HG03460 (cell line): ENCODE measurements around the gene DGKZ.

Experiments
- ATAC-seq: cut with Tn5 transposase; IDR thresholded peaks from one replicate; pipeline ENCODE4 v1.9.1; 2021; ENCODE audit not compliant: unreplicated experiment

The DGKZ gene

GRCh38 chr11:46343520-46343919 lies 3.7 kb upstream of the DGKZ start:
- no peak for ATAC-seq

DNA sequence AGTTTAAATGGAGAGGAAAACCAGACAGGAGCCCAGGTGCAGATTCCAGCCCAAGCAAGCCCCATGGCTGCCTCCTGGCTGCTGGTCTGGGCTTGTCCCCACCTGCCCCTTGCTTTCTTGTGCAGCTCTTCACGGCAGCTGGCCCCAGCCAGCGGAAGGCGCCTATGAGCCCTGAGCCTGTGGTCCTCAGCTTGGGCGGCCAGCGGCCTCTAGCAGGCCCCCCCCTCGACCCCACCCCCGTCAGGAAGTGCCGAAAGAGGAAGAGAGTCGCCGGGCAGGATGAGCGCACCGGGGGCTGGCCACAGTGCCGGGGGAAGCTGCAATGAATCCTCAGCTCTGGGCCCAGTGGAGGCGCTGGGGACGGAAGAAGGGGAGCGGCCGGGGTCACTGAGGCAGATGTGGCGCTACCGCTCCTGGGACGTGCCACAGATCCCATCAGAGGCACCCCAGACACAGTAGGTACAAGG lies 2.1 kb upstream of the DGKZ start:
- ATAC-seq: no peak

GRCh38 chr11:46345881-46346484 lies 1.3 kb upstream of the DGKZ start:
- ATAC-seq: no peak

GRCh38 chr11:46347637-46348311 lies 511 bp downstream of the DGKZ start:
- ATAC-seq: peak; percentile 11

GRCh38 chr11:46348566-46349401 lies 1.5 kb downstream of the DGKZ start:
- no peak for ATAC-seq

GRCh38 chr11:46350695-46351094 lies 3.4 kb downstream of the DGKZ start:
- no peak for ATAC-seq

GRCh38 chr11:46351148-46351547 lies 3.9 kb downstream of the DGKZ start:
- no peak for ATAC-seq

GRCh38 chr11:46351606-46352005 lies 4.3 kb downstream of the DGKZ start:
- no peak for ATAC-seq

- ATAC-seq: no peak
These were observed 5.0 kb downstream of the DGKZ start for GRCh38 chr11:46352063-46352841.

GRCh38 chr11:46353698-46354097 lies 6.4 kb downstream of the DGKZ start:
- no peak for ATAC-seq

DNA sequence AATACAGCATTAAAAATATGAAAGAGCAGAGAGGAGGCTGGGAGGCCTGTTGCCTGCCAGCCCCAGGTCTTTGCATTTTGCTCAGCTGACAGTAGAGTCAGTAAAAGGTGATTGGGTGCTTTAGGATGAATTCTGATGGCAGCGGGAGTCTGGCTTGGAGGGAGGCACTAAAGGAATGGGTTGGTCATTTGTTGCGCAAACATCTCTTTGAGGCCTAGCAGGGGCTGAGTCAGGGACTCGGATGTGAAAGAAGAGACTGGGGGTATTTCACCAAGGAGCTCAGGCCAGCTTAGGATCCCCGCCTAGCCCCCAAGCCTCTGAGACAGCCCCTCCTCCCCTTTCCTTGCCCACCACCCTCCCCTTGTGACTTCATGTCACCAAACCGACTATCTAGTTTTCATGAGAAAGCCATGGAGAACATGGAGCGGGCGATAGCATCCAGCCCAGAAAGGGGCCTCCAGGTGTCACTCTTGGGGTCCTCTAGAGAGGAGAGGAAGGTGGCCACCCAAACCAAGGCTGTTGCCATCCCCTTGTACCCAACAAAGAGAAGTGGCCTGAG lies 9.7 kb downstream of the DGKZ start:
- ATAC-seq: no peak

DNA sequence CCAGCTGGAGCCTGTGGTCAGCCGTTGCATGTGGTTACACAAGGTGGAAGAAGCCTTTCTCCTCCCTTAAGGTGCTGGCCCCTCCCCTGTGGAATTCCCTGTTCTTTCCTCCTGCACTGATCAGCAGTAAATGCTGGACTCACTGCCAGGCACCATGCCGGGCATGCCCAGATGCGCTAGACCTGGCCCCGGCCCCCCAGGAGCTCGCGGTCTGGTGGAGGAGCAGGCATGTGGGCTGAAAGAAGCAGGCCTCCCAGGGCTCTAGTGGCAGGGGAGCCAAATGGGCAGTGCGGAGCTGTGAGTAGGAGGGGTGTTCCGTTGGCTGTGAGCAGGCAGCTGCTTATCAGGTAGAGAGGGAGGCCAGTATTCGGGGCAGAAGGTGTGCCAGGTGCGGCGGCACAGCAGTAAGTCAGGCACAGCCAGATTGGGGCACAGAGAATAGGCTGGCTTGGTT lies 10.2 kb downstream of the DGKZ start:
- no peak for ATAC-seq

- ATAC-seq: no peak
These were observed 12.7 kb downstream of the DGKZ start for GRCh38 chr11:46359953-46360352.

DNA sequence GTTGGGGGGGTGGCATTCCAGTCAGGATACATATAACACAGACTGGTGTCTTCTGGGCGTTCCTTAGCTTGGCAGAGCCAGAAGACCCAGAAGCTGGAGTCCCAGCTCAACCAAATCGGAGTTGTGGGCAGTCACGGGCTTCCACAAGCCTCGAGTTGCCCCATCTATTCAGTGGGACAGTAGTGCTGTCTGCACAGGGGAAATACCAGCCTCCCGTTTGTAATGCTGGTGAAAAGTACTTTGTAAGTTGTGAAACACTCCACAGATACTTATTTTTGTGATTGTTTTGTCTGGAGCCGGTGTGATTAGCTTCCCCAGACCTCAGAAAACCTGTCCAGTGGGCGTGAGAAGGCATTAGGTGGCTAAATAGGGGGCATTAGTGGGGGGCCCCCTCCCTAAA lies 13.6 kb downstream of the DGKZ start:
- ATAC-seq: peak; percentile 19

DNA sequence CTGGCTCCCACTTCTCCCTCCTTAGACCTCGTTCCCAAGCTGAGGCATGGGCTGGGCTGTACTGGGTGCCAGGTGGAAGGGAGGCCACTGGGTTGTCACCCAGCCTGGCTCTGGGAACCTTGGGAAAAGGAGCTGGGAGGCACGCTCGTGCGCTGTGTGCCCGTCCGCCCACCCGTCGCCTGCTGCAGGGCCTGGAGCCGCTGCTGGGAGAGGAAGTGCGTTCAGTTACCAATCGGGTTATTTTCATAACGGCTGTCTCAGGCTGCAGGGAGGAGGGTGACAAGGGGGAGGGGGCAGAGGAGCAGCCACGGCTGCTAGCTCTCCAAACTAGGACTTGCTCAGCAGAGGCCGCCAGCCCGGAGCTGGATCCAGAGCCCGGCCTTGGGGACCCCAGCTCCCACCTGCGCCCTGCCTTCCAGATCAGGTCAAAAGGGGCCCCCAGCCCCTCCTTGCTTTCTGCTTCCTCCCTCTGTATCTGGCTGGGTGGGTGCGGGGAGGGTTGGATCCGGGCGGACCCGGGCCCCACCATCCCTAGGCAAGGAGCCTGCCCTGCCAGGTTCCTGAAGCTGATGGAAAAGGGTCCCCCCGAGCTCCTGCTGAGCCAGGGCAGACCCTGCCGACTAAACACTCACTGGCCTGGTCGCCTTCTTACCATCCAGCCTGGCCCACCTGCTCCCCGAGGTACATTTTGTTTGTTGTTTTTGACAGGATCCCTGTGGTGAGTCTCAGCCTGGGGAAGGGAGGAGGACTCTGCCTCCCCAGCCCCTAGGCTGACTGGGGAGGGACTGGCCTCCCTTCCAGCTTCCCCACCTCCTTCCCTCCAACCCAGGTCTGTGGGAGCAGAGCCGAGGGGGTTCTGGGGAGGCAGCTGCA lies 14.3 kb downstream of the DGKZ start:
- peak; percentile 90 for ATAC-seq

DNA sequence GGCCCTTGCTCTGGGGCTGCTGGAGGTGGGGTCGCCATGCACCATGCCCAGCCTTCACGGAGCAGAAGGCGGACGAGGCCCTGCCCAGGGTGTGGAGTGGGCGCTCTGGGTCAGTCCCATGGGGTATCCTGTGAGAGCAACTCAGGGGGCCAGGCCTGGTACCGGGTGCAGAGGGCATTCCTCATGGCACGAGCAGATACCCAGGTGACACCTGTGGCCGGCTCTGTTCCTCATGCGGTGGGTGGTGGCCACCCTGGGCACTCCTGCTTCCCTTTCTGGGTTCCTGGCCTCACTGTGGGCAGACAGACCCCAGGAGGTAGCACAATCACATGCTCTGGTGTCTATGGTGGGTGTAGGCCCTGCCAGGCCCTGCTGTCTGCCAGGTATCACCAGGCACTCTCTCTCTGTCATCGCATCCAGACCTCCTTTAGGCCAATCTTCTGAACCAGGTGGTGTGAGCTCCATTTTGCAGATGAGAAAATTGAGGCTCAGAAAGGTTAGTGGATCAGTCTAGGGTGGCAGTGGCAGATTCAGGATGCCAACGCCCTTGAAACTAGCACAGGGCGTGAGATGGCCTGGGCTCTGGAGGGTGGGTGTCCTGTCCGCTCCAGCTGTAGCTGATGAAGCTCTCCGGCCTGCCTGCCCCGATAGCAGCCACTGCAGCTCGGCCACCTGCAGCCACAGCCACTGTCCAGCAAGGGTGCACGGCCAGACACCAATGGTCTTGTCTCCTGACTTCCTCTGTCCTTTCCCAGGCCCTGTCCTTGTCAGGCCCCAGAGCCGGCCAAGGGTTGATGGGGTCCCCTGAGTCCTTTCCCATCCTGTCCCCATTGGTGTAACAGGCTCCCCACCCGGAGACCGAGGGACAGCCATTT lies 15.1 kb downstream of the DGKZ start:
- ATAC-seq: no peak

DNA sequence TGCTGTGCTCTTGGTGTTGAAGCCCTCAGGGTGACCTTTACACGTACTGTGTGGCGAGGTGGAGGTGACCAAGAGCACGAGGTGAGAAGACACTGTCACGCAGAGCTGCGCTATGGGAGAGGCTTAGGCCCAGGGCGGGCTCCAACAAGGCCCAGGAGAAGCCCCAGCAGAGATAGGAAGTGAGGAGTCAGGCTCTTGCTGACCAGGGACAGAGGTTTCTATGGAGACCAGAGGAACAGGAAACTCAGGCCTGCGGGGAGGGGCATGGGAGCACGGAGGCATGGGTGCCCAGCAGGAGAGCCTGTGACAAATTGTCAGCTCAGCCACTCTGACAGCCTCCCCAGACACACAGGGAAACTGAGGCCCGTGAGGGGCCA lies 15.8 kb downstream of the DGKZ start:
- no peak for ATAC-seq

- no peak for ATAC-seq
These were observed 16.3 kb downstream of the DGKZ start for GRCh38 chr11:46363455-46364005.

DNA sequence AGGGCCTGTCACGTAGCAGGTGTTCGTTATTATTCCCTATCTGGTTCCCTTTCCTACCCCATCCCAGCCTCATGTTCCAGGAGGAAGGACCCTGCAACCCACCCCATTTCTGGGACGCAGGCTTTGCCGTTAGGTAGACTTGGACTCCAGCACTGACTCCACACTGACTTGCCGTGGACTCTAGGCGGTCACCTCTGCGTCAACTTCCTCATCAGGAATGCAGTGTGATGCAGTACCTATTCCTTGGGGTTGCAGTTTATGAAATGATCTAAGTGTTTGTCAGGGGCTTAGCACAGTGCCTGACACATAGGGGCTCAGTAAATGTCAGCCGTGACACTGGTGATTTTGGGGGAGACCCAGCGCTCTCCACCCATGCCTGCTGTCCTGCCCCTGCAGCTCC lies 16.8 kb downstream of the DGKZ start:
- no peak for ATAC-seq
